GM12865 (cell line): Measurements from ENCODE around the gene ZRANB3.

Experiments used
- DNase-seq: peaks from one replicate; pipeline ENCODE4 v3.0.0; 2010; ENCODE audit warnings: low read depth
- H3K4me3 ChIP-seq: 2 replicates; pipeline ENCODE4 v1.5.1; 2011; ENCODE audit warnings: mild to moderate bottlenecking, low read depth, low read length, control low read depth
- CTCF ChIP-seq: IDR thresholded peaks from 2 replicates; pipeline ENCODE4 v1.5.1; 2011; ENCODE audit warnings: low read length, control low read depth, low read depth, inconsistent platforms; ENCODE audit not compliant: insufficient read depth; ENCODE audit errors: missing control alignments

Gene ZRANB3

GRCh38 chr2:135174810-135175093, 356.3 kb downstream of the ZRANB3 start:
- DNase-seq = no peak
- no peak overlapping the region for H3K4me3 ChIP-seq
- no peak for TF ChIP-seq CTCF

GRCh38 chr2:135174049-135174809, 356.8 kb downstream of the ZRANB3 start:
- no peak for TF ChIP-seq CTCF
- no peak overlapping the region for H3K4me3 ChIP-seq
- no peak for DNase-seq

GRCh38 chr2:135169900-135170753, 360.9 kb downstream of the ZRANB3 start:
- TF ChIP-seq CTCF = no peak
- no peak overlapping the region for H3K4me3 ChIP-seq
- DNase-seq = no peak

DNA sequence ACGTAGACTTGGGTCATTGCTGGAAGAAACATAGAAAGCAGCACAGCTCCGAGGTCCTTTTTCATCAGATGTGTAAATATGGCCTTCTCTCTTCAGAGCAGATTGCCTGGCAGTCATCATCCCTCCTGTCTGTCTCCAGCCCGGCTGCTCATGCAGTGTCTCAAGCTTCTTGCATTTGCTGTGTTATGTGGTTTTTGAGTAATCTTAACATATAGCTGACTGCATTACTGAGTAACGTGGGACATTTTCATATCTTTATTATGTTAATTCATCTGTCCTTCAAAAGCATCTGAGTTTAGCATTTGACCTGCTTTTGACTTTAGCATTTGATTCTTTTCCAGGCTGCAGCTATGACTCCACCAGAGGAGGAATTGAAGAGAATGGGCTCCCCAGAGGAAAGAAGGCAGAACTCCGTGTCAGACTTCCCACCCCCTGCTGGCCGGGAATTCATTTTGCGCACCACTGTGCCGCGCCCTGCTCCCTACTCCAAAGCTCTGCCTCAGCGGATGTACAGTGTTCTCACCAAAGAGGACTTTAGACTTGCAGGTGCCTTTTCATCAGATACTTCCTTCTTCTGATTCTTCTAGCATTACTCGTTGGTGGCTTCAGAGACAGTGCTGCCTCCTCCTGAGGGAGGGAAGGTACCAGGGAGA, 362.7 kb downstream of the ZRANB3 start:
- TF ChIP-seq CTCF = no peak
- DNase-seq = no peak
- no peak overlapping the region for H3K4me3 ChIP-seq

DNA sequence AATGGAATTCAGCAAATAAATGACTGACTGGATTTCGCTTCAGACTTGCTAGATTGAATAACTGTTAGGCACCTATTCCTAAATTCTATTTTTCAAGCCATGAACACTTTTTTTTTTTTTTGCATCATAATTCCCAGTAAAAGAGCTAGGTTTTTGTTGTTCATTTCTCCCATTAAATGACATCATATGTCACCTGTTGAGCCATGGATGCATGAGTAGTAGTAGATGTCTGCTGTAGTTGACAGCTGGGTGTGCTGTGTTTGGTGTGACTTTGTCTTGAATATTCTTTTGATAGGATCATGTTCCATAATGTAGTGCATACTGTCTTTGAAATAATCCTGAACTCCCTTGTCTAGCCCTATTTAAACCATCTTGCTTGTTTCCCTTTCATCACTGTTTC, 363.7 kb downstream of the ZRANB3 start:
- TF ChIP-seq CTCF = no peak
- H3K4me3 ChIP-seq = no peak overlapping the region
- DNase-seq = no peak

GRCh38 chr2:135164431-135164830, 366.6 kb downstream of the ZRANB3 start:
- DNase-seq = no peak
- no peak overlapping the region for H3K4me3 ChIP-seq
- no peak for TF ChIP-seq CTCF
